Left kidney (tissue), 2 donors: ENCODE data around the gene TSPAN9. TPM values are rescaled to one million over a fixed set of nuclear protein-coding genes. Genes with fewer than 3 reads are reported as not detected.
"Not testable (repeated sequence)": the region's sequence is repeated elsewhere in the genome, so short reads cannot be mapped to it uniquely, and the experiment has no call there.

Experiments used
- DNase-seq: peaks from one replicate; pipeline ENCODE4 v3.0.0-alpha.2; 2013
- polyA plus RNA-seq: library from polyadenylated mRNA; unstranded; fragments of 120-200 nt; gene quantifications from one replicate; pipeline ENCODE4 v1.2.1, GENCODE V29; 2013; ENCODE audit not compliant: insufficient read length

TSPAN9 gene
- polyA plus RNA-seq, 1 donor = 79.9 TPM

- DNase-seq = no peak
These were observed 34.8 kb upstream of the TSPAN9 start for GRCh38 chr12:3042394-3042793.

- DNase-seq = no peak
These were observed 34.4 kb upstream of the TSPAN9 start for GRCh38 chr12:3042826-3043225.

GRCh38 chr12:3043406-3043805 lies 33.8 kb upstream of the TSPAN9 start:
- DNase-seq = no peak

- DNase-seq = no peak
These were observed 33.0 kb upstream of the TSPAN9 start for GRCh38 chr12:3044141-3044630.

- no peak for DNase-seq
These were observed 31.7 kb upstream of the TSPAN9 start for GRCh38 chr12:3045494-3045893.

GRCh38 chr12:3045989-3046388 lies 31.2 kb upstream of the TSPAN9 start:
- no peak for DNase-seq

GRCh38 chr12:3046441-3047200 lies 30.6 kb upstream of the TSPAN9 start:
- no peak for DNase-seq

GRCh38 chr12:3047961-3048360 lies 29.2 kb upstream of the TSPAN9 start:
- DNase-seq = no peak

GRCh38 chr12:3048540-3048939 lies 28.6 kb upstream of the TSPAN9 start:
- no peak for DNase-seq

- DNase-seq = no peak
These were observed 28.0 kb upstream of the TSPAN9 start for GRCh38 chr12:3049176-3049575.

GRCh38 chr12:3049611-3050249 lies 27.4 kb upstream of the TSPAN9 start:
- DNase-seq = no peak

- DNase-seq = no peak
These were observed 22.8 kb upstream of the TSPAN9 start for GRCh38 chr12:3054374-3054773.

GRCh38 chr12:3055026-3055703 lies 22.0 kb upstream of the TSPAN9 start:
- DNase-seq = no peak

- DNase-seq = no peak
These were observed 21.3 kb upstream of the TSPAN9 start for GRCh38 chr12:3055704-3056467.

GRCh38 chr12:3061059-3061458 lies 16.1 kb upstream of the TSPAN9 start:
- no peak for DNase-seq

GRCh38 chr12:3061501-3062215 lies 15.5 kb upstream of the TSPAN9 start:
- no peak for DNase-seq

- no peak for DNase-seq
These were observed 11.9 kb upstream of the TSPAN9 start for GRCh38 chr12:3065300-3065699.

- not testable (repeated sequence) for DNase-seq
These were observed 11.3 kb upstream of the TSPAN9 start for GRCh38 chr12:3065846-3066245.

GRCh38 chr12:3069714-3070113 lies 7.5 kb upstream of the TSPAN9 start:
- no peak for DNase-seq

- no peak for DNase-seq
These were observed 6.1 kb upstream of the TSPAN9 start for GRCh38 chr12:3071107-3071506.

- DNase-seq = no peak
These were observed 5.5 kb upstream of the TSPAN9 start for GRCh38 chr12:3071710-3072109.
